RPMI7951 (cell line): ENCODE data around the gene GOLGA1. TPM values are rescaled to one million over a fixed set of nuclear protein-coding genes. Genes with fewer than 3 reads are reported as not detected.
"Not testable (repeated sequence)": the region's sequence is repeated elsewhere in the genome, so short reads cannot be mapped to it uniquely, and the experiment has no call there.

ENCODE experiments used
- DNase-seq: peaks from one replicate; pipeline ENCODE4 v3.0.0-alpha.2; 2012; ENCODE audit warnings: low read depth
- total RNA-seq: library from RNA; depleted of rRNA; stranded (reverse); fragments of >200 nt; shearing (Covaris generic); gene quantifications from 2 replicates; pipeline ENCODE4 v1.2.3, GENCODE V29; 2014

Gene GOLGA1
- total RNA-seq, 1 experiment from 2014 or later: 9.3 TPM

GRCh38 chr9:124939944-124940343, 939 bp downstream of the GOLGA1 start:
- DNase-seq: no peak

- no peak for DNase-seq
These were observed 6.6 kb downstream of the GOLGA1 start for GRCh38 chr9:124934290-124934689.

- DNase-seq: no peak
These were observed 8.6 kb downstream of the GOLGA1 start for GRCh38 chr9:124932333-124932732.

GRCh38 chr9:124929464-124929863, 11.4 kb downstream of the GOLGA1 start:
- DNase-seq: no peak

- peak; percentile 1 for DNase-seq
These were observed 12.8 kb downstream of the GOLGA1 start for GRCh38 chr9:124928116-124928515.

GRCh38 chr9:124920394-124920793, 20.5 kb downstream of the GOLGA1 start:
- DNase-seq: not testable (repeated sequence)

- DNase-seq: no peak
These were observed 26.0 kb downstream of the GOLGA1 start for GRCh38 chr9:124914753-124915405.

- no peak for DNase-seq
These were observed 27.5 kb downstream of the GOLGA1 start for GRCh38 chr9:124913378-124913777.

- no peak for DNase-seq
These were observed 29.1 kb downstream of the GOLGA1 start for GRCh38 chr9:124911766-124912165.

GRCh38 chr9:124908098-124908497, 32.8 kb downstream of the GOLGA1 start:
- DNase-seq: no peak

GRCh38 chr9:124906966-124907365, 33.9 kb downstream of the GOLGA1 start:
- no peak for DNase-seq

GRCh38 chr9:124899845-124900244, 41.0 kb downstream of the GOLGA1 start:
- no peak for DNase-seq

- DNase-seq: no peak
These were observed 43.1 kb downstream of the GOLGA1 start for GRCh38 chr9:124897570-124898460.

GRCh38 chr9:124894741-124895170, 46.1 kb downstream of the GOLGA1 start:
- peak; percentile 42 for DNase-seq

GRCh38 chr9:124894035-124894740, 46.7 kb downstream of the GOLGA1 start:
- no peak for DNase-seq

- DNase-seq: no peak
These were observed 50.7 kb downstream of the GOLGA1 start for GRCh38 chr9:124890179-124890578.

GRCh38 chr9:124889006-124889405, 51.9 kb downstream of the GOLGA1 start:
- DNase-seq: no peak

GRCh38 chr9:124887832-124888231, 53.1 kb downstream of the GOLGA1 start:
- DNase-seq: no peak

GRCh38 chr9:124886866-124887492, 53.9 kb downstream of the GOLGA1 start:
- DNase-seq: no peak

GRCh38 chr9:124886461-124886860, 54.4 kb downstream of the GOLGA1 start:
- no peak for DNase-seq

- DNase-seq: no peak
These were observed 55.3 kb downstream of the GOLGA1 start for GRCh38 chr9:124885551-124885950.

GRCh38 chr9:124884376-124884775, 56.5 kb downstream of the GOLGA1 start:
- DNase-seq: no peak
